Measurements from ENCODE around the gene EPC2.
A peak's percentile ranks its signal among the peaks of the same experiment; 100 is the strongest.

EPC2 gene

DNA sequence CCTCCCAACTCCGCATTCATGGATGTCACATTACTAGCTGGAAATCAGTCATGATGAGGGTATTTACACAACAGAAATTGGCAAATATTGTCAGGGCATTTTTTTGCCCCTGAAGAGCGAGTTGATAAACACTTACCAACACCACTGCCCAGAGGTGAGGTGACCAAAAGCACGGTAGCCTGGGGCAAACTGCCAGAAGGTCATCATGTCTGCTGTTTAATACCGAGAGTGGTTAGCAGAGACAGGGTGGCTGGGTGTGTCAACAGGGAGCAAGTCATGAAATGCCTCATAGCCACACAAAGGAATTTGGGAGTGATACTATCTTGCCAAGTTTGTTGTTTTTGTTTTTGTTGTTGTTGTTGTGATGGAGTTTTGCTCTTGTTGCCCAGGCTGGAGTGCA lies 37.0 kb upstream of the EPC2 start:
- TF ChIP-seq, protein P1, sequence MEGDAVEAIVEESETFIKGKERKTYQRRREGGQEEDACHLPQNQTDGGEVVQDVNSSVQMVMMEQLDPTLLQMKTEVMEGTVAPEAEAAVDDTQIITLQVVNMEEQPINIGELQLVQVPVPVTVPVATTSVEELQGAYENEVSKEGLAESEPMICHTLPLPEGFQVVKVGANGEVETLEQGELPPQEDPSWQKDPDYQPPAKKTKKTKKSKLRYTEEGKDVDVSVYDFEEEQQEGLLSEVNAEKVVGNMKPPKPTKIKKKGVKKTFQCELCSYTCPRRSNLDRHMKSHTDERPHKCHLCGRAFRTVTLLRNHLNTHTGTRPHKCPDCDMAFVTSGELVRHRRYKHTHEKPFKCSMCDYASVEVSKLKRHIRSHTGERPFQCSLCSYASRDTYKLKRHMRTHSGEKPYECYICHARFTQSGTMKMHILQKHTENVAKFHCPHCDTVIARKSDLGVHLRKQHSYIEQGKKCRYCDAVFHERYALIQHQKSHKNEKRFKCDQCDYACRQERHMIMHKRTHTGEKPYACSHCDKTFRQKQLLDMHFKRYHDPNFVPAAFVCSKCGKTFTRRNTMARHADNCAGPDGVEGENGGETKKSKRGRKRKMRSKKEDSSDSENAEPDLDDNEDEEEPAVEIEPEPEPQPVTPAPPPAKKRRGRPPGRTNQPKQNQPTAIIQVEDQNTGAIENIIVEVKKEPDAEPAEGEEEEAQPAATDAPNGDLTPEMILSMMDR (conservative IDR thresholded peaks at IDR 0.05; ENCODE audit: low read depth, low read length), result no peak
- no peak for DNase-seq (ENCODE audit: low read depth)
- no peak overlapping the region for H3K4me3 ChIP-seq (ENCODE audit: low read depth, low read length)

DNA sequence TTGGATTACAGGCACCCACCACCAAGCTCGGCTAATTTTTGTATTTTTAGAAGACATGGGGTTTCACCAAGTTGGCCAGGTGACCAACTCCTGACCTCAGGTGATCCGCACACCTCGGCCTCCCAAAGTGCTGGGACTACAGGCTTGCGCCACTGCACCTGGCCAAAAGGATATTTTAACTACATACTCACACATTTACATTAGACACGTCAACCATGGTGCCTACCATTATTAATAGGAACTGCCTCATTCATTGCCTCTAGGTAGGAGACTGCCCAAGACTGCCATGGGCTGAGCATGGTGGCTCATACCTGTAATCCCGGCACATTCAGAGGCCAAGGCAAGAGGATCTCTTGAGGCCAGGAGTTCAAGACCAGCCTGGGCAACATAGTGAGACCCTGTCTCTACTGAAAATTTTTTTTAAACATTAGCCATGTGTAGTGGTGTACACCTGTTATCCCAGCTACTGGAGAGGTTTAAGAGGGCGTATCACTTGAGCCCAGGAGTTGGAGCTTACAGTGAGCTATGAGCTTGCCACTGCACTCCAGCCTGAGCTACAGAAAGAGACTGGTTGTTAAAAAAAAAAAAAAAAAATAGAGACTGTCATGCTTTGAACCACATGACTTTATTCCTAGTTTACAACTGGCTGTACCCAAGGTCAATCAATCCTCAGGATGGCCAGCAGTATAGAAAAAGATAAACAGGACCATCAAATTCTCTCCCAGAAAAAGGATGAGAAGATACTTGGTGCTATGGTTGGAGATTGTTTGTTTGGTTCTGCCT lies 31.1 kb upstream of the EPC2 start:
- no peak for DNase-seq (ENCODE audit: low read depth)
- no peak overlapping the region for H3K4me3 ChIP-seq (ENCODE audit: low read depth, low read length)
- TF ChIP-seq, protein P1 (conservative IDR thresholded peaks at IDR 0.05; ENCODE audit: low read depth, low read length), result no peak

DNA sequence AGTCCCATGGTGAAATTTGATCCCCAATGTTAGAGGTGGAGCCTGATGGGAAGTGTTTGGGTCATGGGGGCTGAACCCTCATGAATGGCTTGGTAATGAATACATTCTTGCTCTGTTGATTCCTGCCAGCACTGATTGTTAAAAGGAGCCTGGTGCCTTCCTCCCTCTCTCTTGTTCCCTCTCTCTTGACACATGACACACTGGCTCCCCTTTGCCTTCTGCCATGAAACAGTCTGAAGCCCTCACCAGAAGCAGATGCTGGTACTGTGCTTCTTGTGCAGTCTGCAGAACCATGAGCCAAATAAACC lies 30.6 kb upstream of the EPC2 start:
- DNase-seq (ENCODE audit: low read depth), result peak; percentile 26
- TF ChIP-seq, protein P1 (conservative IDR thresholded peaks at IDR 0.05; ENCODE audit: low read depth, low read length), result no peak
- no peak overlapping the region for H3K4me3 ChIP-seq (ENCODE audit: low read depth, low read length)

DNA sequence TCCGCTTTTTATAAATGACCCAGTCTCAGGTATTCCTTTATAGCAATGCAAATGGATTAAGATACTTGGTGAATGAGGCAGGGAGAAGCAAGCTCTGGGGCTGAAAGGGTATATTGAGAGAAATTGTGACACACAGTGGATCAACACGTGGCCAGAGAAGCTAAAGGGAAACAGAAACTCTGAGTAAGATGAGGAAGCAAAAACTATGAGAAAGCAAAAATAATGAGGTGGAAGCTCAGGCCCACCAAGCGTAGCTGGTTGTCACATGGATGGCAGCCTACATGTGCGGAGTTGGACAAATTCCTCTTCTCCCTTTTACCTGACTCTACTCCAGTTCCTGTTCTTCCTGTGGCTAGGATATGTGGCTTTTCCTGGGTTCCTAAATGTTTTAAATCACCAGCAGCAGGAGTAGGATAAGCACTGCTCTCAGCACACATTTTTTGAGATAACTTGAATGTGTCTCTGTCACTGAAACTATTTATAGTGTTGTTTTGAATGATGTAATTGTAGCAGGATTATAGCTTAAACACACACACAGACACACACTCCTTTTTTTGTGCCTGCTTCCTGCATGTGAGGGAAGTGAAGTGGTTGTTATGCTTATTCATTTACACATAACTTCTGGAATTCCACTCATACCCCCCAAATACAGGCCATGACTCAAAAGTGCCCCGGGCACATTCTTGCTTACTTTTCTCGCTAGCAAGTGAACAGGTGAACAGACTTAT lies 30.1 kb upstream of the EPC2 start:
- DNase-seq (ENCODE audit: low read depth), result peak; percentile 64
- H3K4me3 ChIP-seq (ENCODE audit: low read depth, low read length), result no peak overlapping the region

DNA sequence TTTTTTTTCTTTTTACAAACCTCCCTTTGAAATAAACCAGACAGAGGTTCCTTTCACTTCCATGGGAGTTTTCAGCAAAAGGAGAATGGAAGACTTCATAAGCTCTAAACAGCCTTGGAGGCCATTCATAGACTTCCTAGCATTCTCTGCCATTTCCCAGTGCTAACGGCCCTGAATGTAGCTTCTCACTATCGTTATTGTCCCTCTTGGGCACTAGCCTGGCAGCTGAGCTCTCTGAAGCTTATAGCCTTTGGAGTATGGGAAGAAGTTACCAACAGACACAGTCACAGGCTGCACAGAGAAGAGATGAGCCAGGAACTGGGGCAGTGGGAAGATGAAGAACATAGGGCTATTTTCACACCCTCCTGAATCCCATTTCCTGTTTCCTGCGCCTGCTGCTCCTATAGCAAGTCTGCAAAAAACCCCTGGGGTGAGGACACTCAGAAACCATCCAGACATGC lies 29.1 kb upstream of the EPC2 start:
- peak; percentile 23 for DNase-seq (ENCODE audit: low read depth)
- TF ChIP-seq, protein P1 (conservative IDR thresholded peaks at IDR 0.05; ENCODE audit: low read depth, low read length), result no peak
- H3K4me3 ChIP-seq (ENCODE audit: low read depth, low read length), result no peak overlapping the region

More for the DNA sequence above, 30.1 kb upstream of the EPC2 start:
- TF ChIP-seq, protein P1 (conservative IDR thresholded peaks at IDR 0.05; ENCODE audit: low read depth, low read length), result no peak

DNA sequence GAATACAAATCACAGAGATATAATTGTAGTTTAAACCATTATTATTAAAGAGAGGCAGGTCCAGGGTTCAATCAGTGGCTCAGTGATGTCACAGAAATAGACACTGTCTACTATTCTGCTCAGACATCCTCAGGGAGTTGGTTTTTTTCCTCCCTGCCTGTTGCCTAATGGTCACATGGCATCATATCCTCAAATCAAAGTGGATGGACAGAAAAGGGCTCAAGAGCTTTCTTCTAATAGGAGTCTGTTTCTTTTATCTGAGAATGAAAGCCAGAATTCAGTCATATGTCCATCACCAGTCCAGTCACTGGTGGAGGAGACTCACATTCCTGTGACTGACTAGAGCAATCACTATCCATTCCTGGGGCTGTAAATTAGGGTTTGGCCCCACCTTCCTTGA lies 27.9 kb upstream of the EPC2 start:
- DNase-seq (ENCODE audit: low read depth), result no peak
- no peak overlapping the region for H3K4me3 ChIP-seq (ENCODE audit: low read depth, low read length)
- TF ChIP-seq, protein P1 (conservative IDR thresholded peaks at IDR 0.05; ENCODE audit: low read depth, low read length), result no peak
